Cerebellar nuclear complex (tissue), 1 donor: Measurements from ENCODE around the gene ADGRF5.

Experiments
- DNase-seq, 2 experiments: peaks; one replicate each; lab custom pipeline; 2025; lab: John Stamatoyannopoulos, UW

ADGRF5 gene

DNA sequence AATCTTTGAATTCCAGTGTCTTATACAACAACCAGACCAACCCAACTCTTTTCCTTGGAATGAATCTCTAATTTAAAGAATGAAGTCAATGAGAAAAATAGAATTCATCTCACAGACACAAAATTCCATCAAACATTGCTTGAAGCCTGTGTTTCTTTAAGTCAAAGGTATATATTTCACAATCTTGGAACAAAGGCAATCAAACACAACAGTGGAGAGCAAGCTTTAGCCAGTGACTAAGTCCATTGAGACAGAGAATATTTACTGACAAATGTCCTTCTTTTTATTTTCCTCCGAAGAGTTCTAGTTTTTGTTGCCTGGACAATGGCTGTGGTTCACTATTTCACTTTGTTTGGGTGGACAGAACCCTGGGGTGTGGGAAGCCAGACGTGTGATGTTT lies 92.8 kb downstream of the ADGRF5 start:
- no peak for DNase-seq

DNA sequence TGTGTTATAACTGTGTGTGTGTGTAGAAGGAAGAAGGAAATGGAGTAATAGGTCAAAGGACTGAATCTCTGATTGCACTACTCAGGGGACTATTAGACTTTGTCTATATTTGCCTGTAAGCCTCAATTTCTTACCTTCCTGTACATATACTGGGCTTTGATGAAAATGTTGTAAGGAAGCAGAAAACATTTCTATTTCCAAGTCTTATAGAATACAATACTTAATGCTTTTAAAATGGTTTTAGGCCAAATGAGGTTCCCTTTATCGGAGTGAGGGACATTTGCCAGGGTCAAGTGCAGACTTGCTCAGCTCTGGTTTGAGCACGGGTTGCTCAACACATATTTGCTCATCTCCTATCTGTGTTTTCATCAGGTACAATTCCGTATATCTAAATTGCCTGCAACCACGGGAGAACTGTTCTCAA lies 100.3 kb downstream of the ADGRF5 start:
- DNase-seq: no peak

- DNase-seq: no peak
Observed at GRCh38 chr6:46819561-46819960, 102.2 kb downstream of the ADGRF5 start.

GRCh38 chr6:46816626-46817025 lies 105.1 kb downstream of the ADGRF5 start:
- DNase-seq: no peak

DNA sequence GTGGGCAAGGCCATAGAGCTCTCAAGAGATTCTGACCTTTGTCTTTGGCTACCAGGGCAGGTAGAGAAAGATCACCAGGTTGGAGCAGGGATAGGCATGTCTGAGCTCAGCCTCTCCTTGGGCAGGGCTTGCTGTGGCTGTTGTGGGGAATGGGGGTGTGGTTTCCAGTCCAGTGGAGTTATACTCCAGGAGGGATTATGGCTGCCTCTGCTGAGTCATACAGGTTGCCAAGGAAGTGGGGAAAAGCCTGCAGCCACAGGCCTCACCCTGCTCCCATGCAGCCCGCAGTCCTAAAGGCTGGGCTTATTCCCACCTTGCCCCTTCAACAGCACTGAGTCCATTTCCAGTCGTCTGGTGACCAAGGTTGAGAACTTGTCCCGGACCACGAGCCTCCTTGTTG lies 106.6 kb downstream of the ADGRF5 start:
- DNase-seq: no peak

DNA sequence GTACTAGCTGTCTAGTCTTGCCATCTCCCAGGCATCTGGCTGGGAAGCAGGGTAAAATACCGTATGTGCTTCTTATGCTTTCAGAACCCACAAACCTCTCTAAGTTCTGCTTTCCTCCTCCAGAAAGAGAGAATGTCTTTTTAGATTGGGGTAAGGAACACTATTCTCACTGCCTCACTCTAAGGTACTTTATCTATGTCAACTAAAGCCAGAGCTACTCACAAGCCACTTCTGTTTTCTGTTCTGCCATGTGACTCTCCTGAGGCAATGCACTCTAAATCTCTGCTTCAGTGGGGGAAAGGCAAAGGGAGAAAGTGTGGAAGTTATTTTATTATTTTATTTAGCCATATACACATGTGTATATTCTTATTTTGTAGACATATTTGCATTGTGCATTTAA lies 112.9 kb downstream of the ADGRF5 start:
- no peak for DNase-seq
